CD4-positive, alpha-beta T cell treated with Interleukin-17A for 4 hours (primary cell): Measurements from ENCODE around the gene NUBPL.
"Not testable (repeated sequence)": the region's sequence is repeated elsewhere in the genome, so short reads cannot be mapped to it uniquely, and the experiment has no call there.

Experiments
- DNase-seq: peaks from one replicate; pipeline ENCODE4 v3.0.0-alpha.2; 2020; ENCODE audit warnings: mixed read lengths

NUBPL gene

DNA sequence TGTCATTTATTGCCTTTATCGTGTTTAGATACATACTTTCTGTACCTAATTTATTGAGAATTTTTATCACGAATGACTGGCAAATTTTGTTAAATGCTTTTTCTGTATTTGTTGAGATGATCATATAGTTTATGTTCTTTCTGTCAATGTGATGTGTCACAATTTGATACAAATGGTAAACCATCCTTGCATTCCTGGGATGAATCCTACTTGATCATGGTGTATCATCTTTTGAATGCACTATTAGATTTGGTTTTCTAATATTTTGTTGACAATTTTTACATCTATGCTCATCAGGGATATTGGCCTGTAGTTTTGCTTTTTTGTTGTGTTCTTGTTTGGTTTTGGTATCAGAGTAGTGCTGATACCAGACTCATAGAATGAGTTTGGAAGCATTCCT lies 185.1 kb downstream of the NUBPL start:
- no peak for DNase-seq

DNA sequence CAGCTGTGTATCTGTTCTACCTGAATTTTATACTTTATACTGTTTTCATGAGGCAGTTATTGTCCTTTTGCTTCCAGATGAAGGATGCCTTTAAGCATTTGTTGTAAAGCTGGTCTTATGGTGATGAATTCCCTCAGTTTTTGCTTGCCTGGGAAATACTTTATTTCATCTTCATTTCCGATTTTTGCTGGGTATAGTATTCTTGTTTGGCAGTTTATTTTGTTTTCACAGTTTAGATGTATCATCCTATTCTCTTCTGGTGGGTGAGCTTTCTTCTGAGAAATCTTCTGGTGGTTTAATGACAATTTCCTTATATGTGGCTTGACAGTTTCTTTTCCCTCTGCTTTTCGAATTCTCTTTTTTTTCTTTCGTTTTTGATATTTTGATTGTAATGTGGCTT lies 188.1 kb downstream of the NUBPL start:
- DNase-seq = no peak

DNA sequence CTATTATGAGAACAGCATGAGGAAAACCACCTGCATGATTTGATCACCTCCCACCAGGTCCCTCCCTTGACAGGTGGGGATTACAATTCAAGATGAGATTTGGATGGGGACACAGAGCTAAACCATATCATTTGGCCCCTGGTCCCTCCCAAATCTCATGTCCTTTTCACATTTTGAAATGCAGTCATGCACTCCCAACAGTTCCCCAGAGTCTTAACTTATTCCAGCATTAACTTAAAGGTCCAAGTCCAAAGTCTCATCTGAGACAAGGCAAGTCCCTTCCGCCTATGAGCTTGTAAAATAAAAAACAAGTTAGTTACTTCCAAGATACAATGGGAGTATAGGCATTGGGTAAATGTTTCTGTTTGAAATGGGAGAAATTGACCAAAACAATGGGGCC lies 189.8 kb downstream of the NUBPL start:
- not testable (repeated sequence) for DNase-seq

DNA sequence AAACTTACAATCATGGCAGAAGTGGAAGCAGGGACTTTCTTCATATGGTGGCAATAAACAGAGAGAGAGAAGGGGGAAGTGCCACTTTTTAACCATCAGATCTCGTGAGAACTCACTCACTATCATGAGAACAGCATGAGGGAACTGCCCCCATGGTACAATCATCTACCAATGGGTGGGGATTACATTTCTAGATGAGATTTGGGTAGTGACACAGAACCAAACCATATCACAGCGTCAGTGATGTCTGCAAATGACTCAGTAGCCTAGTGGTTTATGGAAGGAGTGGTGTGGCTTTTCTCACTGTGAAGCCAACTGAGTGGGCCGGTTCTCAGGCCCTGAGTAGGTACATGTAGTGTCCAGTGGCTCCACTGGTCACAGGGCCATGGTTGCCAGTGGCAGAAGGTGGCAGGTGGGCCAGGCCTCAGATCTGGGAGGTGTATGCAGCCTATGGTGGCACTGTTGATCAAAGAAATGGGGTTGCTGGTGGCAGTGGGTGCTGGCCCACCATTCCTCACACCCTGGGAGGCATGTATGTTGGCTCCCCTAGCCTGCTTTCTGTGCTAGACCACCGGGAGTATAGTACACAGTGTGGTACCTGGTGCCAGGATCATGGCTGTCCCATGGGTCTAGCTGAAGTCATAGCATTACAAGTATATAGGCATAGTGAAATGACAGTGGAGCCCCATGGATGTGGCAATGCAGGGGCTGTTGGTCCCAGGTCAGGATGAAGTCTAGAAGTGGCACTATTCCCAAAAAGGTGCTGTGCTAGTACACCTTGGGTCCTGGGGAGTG lies 191.9 kb downstream of the NUBPL start:
- DNase-seq = no peak

DNA sequence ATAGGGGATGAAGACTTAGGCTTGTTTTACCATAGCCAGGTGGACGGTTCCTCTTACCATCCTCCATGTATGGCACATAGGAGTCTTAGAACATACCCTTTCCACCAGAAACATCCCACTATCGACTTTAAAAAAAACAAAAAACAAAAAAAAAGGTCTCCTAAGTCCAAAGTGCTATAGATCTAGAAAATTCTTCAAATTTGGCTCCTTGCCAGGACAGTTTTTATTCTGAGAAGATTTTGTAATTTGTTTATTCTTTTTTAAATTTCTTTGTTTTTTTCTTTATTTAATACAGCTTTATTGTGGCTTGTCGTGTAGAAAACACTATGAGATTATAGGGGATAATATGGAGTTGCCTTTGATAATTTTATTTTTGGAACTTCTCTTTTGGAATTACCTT lies 197.7 kb downstream of the NUBPL start:
- no peak for DNase-seq

DNA sequence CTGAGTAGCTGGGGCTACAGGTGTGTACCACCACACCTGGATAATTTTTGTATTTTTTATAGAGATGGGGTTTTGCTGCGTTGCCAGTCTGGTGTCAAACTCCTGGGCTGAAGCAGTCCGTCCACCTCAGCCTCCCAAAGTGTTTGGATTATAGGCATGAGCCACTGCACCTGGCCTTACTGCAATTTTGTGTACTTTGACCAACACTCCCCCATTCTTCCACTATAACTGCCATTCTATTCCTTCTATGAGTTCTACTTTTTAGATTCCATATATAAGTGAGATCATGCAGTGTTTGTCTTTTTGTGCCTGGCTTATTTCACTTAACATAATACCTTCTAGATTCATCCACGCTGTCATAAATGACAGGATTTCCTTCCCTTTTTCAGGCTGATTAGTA lies 199.1 kb downstream of the NUBPL start:
- no peak for DNase-seq

DNA sequence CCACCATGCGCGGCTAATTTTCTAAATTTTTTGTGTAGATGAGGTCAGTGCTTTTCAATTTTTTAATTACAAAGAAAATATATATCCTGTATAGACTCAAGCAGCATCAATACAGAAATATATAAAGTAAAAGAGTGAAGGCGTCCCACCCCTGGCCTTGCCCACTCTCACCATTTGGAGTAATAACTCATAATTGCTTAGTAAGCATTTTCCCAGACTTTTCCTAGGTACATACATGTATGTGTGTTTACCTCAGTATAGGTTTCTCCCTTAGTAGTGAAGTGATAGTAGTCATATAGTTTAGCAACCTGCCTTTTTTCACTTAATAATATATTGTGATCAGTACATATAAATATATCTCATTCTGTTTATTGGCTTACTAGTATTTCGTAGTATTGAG lies 200.1 kb downstream of the NUBPL start:
- DNase-seq = no peak

DNA sequence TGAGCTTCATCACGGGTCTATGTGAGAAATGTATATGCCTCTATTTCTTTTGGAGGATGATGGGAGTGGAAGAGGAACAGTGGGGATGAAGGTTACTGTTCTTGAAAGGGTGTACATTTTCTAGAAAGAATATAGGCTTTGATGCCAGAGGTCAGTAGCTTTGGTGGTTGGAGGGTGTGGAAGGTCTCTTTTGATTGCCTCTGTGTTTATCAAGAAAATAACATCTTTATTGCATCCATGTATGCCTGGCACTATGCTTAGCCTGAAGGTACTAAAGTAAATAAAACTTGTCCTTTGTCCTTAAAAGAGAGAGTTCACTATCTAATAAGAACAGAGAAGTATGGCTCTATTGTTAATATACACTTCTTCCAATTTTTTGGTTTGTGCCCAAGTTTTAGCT lies 201.8 kb downstream of the NUBPL start:
- no peak for DNase-seq

DNA sequence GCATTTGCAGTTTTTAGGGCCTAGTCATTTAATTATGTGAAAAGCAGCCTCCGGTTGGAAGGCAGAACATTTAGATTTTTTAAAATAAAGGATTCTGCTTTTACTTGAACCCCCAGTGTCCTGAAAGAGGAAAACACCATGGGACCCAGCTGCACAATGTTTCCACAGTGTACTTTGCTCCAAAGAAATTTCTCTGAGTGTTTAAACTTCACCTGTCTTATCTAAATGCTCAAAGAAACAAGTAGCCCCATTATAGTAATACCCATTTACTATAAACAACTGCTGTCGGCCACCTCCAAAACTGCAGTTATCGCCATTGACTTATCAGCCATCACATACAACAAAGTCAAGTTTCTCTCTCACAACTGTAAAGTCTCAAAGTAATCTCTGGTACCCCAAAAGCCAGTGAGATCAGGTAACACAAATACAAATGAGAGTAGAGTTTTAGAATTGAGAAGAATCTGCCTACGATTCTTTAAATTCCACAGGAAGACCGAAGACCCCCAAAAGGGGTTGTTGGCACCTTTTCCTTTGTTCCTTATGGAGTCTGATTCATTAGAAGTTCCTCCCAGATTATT lies 205.2 kb downstream of the NUBPL start:
- DNase-seq = no peak

DNA sequence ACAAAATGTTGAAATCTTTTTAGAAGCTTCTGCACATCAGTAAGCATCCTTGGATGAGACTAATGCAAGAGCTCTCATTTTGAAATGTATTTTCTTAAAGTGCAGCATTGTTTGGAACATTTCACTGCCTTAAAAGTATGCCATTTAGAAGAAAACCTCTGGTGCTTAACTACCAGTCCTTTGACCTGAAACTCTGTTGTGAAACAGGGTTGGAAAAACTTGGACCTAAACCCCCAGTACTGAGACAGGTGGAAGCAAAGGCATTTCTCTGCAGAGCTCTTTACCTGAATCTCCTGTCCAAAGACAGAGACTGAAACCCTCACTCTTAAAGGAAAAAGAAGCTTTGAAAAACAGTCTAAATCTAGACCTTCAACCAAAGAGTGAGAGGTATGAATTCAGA lies 207.2 kb downstream of the NUBPL start:
- DNase-seq = no peak

DNA sequence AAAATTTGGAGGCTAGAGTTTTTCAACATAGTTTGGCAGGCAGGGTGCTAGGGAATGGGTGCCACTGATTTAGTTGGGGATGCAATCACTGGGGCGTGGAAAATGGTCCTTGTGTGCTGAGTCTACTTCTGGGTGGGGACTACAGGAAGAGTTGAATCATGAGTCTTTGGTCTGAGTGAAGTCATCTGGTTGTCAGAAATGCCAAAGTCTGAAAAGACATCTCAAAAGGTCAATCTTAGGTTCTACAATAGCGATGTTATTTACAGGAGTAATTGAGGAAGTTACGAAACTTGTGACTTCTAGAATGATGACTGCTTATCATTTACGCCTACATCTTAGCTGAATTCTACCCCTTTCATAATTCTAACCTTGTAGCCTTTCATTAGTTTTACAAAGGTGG lies 209.1 kb downstream of the NUBPL start:
- DNase-seq = no peak

DNA sequence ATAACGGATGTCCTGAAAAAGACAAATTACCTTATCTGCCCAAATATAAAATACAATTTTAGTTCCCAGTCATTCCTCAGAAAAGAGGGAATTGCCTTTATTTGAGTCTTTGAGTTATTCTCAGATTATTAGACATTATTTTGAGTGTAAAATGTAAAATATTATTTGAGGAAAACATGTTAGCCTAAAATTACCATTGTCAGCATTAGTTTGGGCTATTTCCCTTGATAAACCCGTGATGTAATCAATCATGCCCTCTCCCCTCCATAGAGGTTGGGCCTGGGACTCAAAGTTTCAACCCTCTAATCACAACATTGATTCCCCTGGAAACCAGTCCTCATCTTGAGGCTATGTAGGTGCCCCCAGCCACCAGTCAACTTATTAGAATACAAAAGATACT lies 213.4 kb downstream of the NUBPL start:
- DNase-seq = no peak

DNA sequence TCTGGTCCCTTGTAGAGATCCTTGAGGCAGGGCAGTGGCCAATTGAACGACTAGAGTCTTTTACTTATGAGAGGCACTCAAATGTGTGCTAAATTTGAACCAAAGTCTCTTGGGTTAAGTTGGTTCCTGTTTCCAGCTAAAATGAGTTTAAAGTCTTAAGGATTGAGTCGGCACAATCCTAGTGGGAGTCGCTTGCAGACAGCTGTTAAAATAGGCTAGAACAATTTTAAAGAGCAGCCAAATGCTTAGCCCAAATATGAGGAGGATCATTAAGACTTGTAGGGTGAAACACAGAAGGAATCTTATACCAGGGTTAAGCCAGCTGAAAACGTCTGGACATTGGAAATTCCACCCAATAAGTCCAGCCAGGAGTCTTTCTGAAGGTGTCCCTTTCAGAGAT lies 216.1 kb downstream of the NUBPL start:
- no peak for DNase-seq

DNA sequence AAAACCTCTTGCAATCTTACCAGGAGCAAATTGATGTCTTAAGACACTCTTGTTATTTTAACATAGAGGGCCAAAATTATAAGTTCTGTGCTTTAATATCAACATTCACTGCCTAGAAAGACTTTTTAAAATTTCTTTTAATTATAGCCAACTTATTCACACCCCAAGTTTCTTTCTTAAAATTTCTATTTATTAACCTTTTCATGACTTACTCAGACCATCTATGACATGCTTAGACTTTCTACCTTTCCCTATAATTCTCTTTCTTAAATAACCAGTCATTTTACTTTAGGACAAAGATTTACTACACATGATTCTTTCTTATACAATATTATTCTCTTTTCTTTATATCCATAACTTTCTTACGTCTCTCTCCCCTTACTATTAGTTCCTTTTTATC lies 220.4 kb downstream of the NUBPL start:
- DNase-seq = no peak

DNA sequence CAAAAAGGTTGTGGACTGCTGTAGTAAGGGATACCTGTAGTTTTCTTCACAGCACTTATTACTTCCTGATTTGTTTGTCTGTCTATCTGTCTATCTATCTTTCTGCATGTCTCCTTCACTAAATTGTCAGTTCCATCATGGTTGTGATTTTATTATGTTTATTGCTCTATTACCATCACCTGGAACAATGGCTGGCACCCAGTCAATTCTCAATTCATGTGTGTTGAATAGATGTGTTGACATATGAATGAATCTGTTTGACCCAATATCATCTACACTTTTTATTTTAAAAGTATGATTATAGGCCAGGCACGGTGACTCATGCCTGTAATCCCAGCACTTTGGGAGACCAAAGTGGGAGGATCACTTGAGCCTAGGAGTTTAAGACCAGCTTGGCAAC lies 224.4 kb downstream of the NUBPL start:
- DNase-seq = no peak

DNA sequence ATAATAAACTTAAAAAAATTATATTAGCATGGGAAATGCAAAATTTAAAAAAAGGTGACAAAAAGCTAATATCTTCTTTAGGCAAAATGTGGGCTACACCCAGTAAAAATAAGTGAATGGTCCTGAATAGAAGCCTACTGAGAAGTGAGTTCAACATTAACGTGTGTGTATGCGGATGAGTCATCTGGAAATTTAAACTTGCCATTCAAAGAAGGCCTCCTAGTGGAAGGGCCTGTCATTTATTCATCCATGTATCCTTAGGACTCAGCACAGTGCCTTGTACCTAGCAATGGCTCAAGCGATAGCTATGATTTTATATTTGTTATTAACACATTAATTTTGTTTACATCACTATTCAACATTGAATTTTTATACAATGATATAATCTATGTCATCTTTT lies 226.2 kb downstream of the NUBPL start:
- DNase-seq = no peak

DNA sequence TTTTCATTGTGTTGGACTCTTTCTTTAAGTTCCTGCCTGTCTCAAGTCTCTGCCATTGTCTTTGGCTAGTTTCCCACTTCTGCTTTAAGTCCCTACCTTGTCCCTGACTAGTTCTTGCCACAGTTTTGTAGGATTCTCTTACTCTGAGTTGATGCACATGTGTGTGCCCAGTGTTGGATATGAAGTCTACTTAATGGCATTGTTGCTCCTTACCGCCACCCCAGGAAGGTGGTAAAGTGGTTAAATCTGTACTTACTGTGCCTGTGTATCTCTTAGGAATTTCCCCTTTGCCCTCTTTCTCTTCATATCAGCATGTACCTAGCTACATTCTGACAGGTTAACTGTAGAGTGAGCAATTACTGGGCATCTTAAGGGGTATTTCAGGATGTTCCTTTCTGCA lies 227.1 kb downstream of the NUBPL start:
- DNase-seq = no peak

DNA sequence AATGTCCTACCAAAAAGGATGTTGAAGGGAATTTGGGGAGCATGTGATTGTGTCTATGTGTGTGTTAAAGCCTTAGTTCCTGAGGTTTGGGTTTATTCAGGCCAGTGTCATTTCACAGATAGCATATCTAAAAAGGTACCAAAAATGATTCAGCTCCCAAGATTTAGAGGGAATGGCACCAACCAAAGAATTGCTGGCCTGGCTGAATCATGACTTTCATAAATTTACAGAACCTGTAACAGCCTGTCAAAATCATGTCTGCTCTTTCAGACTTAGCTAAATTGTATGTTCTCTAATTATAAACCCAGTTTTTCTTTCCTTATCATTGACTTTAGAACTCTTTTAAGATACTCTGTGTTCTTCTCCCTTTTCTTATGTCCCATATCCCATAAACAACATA lies 231.5 kb downstream of the NUBPL start:
- no peak for DNase-seq

DNA sequence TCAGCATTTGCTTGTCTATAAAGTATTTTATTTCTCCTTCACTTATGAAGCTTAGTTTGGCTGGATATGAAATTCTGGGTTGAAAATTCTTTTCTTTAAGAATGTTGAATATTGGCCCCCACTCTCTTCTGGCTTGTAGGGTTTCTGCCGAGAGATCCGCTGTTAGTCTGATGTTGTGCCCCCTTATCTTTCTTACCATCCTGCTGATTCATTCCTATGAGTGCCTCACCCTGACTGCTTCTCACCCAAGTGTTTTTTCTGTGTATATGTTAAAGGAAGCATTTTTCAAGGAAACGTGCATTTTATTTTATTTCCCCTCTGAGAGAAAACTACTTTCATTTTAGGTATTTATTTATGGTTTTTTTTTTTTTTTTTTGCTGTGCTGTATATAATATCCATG lies 236.7 kb downstream of the NUBPL start:
- not testable (repeated sequence) for DNase-seq

DNA sequence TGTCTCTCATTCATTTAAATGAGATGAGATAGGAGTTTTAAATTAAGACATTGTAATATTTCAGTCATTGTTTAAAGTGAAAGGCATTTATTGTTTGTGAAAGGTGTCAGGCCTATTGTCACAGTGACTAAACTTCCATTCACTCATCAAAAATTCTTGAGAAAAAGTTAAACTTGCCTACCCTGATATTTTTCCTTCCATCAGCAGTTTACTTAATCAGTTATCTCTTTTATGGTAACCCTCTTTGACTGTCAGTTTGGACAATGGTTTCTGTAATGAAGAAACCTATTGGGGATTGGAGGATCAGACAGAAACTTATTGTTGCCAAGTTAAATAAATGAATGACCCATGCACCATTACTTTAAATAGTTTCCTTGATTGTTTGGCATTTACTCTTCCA lies 241.6 kb downstream of the NUBPL start:
- no peak for DNase-seq

DNA sequence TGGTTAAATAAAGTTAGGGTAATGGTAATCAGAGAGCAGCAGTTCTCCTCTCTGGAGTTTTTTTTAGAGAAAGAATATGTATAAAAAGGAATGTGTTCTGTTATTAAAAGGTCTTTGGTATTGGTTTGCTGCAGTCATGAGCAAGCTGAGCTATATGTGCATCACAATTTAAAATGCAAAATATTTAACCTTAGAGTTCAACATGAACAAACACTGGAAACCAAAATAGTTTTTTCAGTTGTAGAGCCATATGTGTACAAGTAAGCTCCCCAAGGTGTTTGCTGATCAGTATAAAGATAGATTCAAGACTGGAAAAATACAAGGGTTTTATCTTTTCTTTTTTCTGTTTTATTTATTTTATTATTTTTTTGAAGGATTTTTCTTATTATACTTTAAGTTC lies 245.0 kb downstream of the NUBPL start:
- DNase-seq = no peak

DNA sequence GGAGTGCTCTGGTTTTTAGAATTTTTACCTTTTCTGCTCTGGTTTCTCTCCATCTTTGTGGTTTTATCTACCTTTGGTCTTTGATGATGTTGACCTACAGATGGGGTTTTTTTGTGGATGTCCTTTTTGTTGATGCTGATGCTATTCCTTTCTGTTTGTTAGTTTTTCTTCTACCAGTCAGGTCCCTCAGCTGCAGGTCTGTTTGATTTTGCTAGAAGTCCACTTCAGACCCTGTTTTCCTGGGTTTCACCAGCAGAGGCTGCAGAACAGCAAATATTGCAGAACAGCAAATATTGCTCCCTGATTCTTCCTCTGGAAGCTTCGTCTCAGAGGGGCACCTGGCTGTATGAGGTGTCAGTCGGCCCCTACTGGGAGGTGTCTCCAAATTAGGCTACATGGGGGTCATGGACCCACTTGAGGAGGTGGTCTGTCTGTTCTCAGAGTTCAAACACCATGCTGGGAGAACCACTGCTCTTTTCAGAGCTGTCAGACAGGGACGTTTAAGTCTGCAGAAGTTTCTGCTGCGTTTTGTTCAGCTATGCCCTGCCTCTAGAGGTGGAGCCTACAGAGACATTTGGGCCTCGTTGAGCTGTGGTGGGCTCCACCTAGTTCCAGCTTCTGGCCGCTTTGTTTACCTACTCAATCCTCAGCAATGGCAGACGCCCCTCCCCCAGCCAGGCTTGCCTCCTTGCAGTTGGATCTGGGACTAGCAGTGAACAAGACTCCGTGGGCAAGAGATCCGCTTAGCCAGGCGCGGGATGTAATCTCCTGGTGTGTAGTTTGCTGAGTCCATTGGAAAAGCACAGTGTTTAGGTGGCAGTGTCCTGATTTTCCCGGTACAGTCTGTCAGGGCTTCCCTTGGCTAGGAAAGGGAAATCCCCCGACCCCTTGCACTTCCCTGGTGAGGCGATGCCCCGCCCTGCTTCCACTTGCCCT lies 250.8 kb downstream of the NUBPL start:
- DNase-seq = not testable (repeated sequence)

DNA sequence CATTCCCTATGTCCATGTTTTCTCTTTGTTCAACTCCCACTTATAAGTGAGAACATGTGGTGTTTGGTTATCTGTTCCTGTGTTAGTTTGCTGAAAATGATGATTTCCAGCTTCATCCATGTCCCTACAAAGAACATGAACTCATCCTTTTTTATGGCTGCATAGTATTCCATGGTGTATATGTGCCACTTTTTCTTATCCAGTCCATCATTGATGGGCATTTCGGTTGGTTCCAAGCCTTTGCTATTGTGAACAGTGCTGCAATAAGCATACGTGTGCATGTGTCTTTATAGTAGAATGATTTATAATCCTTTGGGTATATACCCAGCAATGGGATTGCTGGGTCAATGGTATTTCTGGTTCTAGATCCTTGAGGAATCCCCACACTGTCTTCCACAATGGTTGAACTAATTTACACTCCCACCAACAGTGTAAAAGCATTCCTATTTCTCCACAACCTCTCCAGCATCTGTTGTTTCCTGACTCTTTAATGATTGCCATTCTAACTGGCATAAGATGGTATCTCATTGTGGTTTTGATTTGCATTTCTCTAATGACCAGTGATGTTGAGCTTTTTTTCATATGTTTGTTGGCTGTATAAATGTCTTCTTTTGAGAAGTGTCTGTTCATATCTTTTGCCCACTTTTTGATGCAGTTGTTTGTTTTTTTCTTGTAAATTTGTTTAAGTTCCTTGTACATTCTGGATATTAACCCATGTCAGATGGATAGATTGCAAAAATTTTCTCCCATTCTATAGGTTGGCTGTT lies 252.7 kb downstream of the NUBPL start:
- not testable (repeated sequence) for DNase-seq
